ENCODE measurements around the gene DNMT3A. TPM values are rescaled to one million over a fixed set of nuclear protein-coding genes. Genes with fewer than 3 reads are reported as not detected.
A peak's percentile ranks its signal among the peaks of the same experiment; 100 is the strongest.

The DNMT3A gene
- total RNA-seq, 2 donors from 2014 or later: 17.7 to 24.3 TPM

DNA sequence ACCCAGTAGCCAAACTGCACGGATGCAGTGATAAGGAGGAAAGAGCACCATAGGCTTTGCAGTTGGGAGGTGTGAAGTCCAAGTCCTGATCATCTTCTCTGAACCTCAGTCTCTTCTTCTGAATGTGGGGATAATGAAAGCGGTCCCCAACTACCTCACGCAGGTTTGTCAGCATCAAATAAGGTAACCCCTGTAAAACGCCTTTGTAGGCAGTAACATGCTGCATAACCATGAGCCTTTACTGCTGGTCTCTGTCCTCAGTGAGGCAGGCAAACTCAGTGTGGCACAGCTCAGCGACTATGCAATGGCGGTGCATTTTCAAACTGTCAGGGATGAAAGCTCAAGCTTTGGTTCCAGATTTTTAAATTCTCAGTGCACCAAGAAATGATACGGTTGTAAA is 46.1 kb downstream of the DNMT3A start:
- H3K4me3 ChIP-seq: peak overlapping the region; percentile 63
- TF ChIP-seq, protein P1, sequence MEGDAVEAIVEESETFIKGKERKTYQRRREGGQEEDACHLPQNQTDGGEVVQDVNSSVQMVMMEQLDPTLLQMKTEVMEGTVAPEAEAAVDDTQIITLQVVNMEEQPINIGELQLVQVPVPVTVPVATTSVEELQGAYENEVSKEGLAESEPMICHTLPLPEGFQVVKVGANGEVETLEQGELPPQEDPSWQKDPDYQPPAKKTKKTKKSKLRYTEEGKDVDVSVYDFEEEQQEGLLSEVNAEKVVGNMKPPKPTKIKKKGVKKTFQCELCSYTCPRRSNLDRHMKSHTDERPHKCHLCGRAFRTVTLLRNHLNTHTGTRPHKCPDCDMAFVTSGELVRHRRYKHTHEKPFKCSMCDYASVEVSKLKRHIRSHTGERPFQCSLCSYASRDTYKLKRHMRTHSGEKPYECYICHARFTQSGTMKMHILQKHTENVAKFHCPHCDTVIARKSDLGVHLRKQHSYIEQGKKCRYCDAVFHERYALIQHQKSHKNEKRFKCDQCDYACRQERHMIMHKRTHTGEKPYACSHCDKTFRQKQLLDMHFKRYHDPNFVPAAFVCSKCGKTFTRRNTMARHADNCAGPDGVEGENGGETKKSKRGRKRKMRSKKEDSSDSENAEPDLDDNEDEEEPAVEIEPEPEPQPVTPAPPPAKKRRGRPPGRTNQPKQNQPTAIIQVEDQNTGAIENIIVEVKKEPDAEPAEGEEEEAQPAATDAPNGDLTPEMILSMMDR (IDR thresholded peaks at IDR 0.05): no peak
- ATAC-seq (ENCODE audit: insufficient number of reproducible peaks, low FRiP score, low read depth) (no peak), DNase-seq (ENCODE audit: low spot score) (no peak)
- no peaks in the 10 kb centered on the region for H3K36me3 ChIP-seq
- no peaks in the 10 kb centered on the region for H3K27me3 ChIP-seq (replicated peaks; ENCODE audit: insufficient read depth)
- H3K4me1 ChIP-seq (ENCODE audit: control insufficient read depth in 1 of 2, low read depth in 2 of 2): peaks cover 30 to 56% of the 10 kb centered on the region in 2 donors
- H3K9me3 ChIP-seq: no peaks in the 10 kb centered on the region
- H3K27ac ChIP-seq: peak overlapping the region; percentile 91 to 96

DNA sequence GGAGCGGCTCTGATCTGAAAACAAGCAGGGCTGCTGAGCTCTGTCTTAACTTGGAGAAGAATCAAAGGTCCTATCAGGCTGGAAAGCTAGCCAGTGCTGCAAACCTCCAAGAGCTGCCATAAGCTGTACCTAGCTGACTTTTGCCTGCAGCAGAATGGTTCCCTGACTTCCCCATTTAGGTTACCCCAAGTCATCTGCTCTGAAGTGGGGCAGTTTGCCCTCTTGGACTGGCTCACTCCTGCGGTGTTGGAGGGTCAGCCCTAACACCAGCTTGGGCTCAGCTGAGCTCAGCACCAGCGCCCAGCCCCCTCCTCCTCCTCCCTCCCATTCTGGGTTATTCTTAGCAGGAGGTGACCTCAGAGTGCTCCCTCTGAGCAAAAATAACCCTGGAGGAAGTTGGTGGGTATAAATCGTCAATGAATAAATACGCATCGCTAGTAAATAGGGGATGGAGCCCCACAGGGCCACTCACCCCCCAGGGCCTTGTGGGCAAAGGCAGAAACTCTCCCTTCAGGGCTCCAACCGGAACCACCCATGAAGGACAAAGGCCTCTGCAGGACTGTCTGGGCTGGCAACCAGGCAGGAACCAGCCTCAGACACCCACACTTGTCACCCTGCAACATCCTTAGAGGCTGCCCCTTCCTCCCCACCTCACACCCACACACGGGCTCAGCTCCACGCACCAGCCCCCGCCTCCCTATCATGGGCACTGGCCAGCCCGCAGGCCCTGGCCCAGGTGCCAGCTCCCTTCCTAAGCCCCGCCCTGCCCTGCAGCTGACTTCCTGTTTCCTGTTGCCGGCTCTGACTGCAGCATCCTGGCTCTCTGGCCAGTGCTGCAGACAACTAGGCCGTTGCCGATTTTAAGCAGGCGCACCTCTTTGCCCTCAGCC is 46.9 kb downstream of the DNMT3A start:
- peak overlapping the region; percentile 63 for H3K4me3 ChIP-seq
- no peaks in the 10 kb centered on the region for H3K36me3 ChIP-seq
- no peaks in the 10 kb centered on the region for H3K27me3 ChIP-seq (replicated peaks; ENCODE audit: insufficient read depth)
- TF ChIP-seq, protein P1 (IDR thresholded peaks at IDR 0.05): no peak
- peak; percentile 85 for ATAC-seq (ENCODE audit: insufficient number of reproducible peaks, low FRiP score, low read depth)
- H3K4me1 ChIP-seq (ENCODE audit: control insufficient read depth in 1 of 2, low read depth in 2 of 2): peaks cover 30 to 57% of the 10 kb centered on the region in 2 donors
- no peaks in the 10 kb centered on the region for H3K9me3 ChIP-seq
- peak overlapping the region; percentile 91 to 96 for H3K27ac ChIP-seq
- peak; percentile 52 for DNase-seq (ENCODE audit: low spot score)

DNA sequence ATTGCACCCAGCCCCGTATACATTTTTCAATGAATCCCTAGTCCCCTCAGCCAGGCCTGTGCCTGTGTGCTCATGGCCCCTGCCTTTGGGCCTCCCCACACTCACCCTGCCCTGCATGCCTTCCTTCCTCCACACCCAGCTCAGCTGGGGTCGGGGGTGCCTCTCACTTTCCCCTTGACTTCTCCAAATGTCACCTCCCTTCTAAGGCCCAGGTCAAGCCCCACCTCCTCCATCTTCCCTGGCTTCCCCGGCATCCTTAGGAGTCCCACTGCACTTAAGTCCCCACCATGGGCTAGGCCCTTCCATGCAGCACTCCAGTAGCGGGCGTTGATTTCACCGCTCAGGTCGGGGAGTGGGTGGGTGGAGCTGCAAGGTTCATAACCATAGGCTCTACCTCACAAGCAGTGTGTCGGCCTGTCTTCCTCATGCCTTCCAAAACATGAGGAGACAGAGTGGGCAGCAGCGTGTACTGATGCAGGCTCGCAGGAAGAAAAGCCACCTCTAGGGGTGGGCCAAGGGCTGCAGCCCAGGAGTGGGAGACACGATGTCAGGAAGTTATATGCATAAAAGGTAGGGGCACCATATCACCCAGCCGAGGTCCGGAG is 47.7 kb downstream of the DNMT3A start:
- peak overlapping the region; percentile 91 to 96 for H3K27ac ChIP-seq
- DNase-seq (ENCODE audit: low spot score) (no peak), ATAC-seq (ENCODE audit: insufficient number of reproducible peaks, low FRiP score, low read depth) (no peak)
- peaks cover 30 to 57% of the 10 kb centered on the region in 2 donors for H3K4me1 ChIP-seq (ENCODE audit: control insufficient read depth in 1 of 2, low read depth in 2 of 2)
- no peaks in the 10 kb centered on the region for H3K27me3 ChIP-seq (replicated peaks; ENCODE audit: insufficient read depth)
- no peaks in the 10 kb centered on the region for H3K36me3 ChIP-seq
- H3K9me3 ChIP-seq: no peaks in the 10 kb centered on the region
- TF ChIP-seq, protein P1 (IDR thresholded peaks at IDR 0.05): no peak
- H3K4me3 ChIP-seq: peak overlapping the region; percentile 63

DNA sequence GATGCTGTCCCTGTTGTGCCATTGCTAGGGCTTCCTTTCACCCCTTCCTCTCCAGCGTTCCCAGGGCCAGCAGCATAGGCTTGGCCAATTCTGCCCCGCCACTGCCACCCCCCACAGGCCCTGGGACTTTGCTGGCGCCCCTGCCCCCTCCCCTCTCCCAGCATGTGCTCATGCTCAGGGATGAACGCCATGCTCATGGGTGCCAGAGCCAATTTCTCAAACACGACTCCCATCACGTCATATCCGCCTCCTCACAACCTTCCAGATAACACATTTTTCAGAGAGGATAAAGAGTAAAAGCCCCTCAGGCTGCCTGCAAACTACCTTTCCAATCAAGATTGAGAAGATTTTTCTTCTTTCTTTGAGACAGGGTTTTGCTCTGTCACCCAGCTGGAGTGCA is 48.6 kb downstream of the DNMT3A start:
- peaks cover 30 to 57% of the 10 kb centered on the region in 2 donors for H3K4me1 ChIP-seq (ENCODE audit: control insufficient read depth in 1 of 2, low read depth in 2 of 2)
- DNase-seq (ENCODE audit: low spot score): no peak
- no peaks in the 10 kb centered on the region for H3K9me3 ChIP-seq
- no peaks in the 10 kb centered on the region for H3K36me3 ChIP-seq
- H3K4me3 ChIP-seq: no peak overlapping the region
- ATAC-seq (ENCODE audit: insufficient number of reproducible peaks, low FRiP score, low read depth): no peak
- H3K27ac ChIP-seq: peak overlapping the region; percentile 91 to 96
- TF ChIP-seq, protein P1 (IDR thresholded peaks at IDR 0.05): no peak
- H3K27me3 ChIP-seq (replicated peaks; ENCODE audit: insufficient read depth): no peaks in the 10 kb centered on the region

DNA sequence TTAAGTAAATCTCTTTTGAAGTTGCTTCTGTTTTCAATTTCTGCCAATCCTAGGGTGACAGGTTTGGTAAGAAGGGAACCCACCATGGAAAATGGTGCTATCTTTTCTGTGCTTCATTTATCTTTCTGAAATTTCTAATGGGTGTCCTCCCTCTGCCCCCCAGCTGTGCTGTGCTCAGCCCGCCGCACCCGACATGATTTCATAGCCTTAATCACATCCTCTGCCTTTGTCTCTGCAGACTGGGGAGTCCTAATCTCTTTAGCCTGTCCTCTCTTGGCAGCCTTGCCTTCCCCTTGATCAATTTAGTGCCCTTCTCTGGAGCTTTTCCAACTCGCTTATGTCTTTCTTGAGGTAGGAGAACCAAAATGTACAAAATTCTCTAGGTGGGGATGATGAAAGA is 49.3 kb downstream of the DNMT3A start:
- Histone ChIP-seq H3K4me1 (ENCODE audit: control insufficient read depth in 1 of 2, low read depth in 2 of 2) (peaks cover 30 to 57% of the 10 kb centered on the region in 2 donors), H3K4me3 (no peak overlapping the region), H3K27me3 (replicated peaks; ENCODE audit: insufficient read depth) (no peaks in the 10 kb centered on the region), H3K27ac (no peak overlapping the region), H3K9me3 (no peaks in the 10 kb centered on the region), H3K36me3 (no peaks in the 10 kb centered on the region)
- TF ChIP-seq, protein P1 (IDR thresholded peaks at IDR 0.05): no peak
- no peak for ATAC-seq (ENCODE audit: insufficient number of reproducible peaks, low FRiP score, low read depth)
- no peak for DNase-seq (ENCODE audit: low spot score)

All from thoracic aorta (tissue), 2 donors.